ENCODE measurements around the gene NUP133. TPM values are rescaled to one million over a fixed set of nuclear protein-coding genes. Genes with fewer than 3 reads are reported as not detected.
A peak's percentile ranks its signal among the peaks of the same experiment; 100 is the strongest.
"Not testable (repeated sequence)": the region's sequence is repeated elsewhere in the genome, so short reads cannot be mapped to it uniquely, and the experiment has no call there.

The NUP133 gene
- total RNA-seq, 1 experiment from 2014 or later, result 67.8 TPM

GRCh38 chr1:229420765-229421164, 87.4 kb downstream of the NUP133 start:
- ATAC-seq (no peak), DNase-seq (ENCODE audit: low spot score) (no peak)
- H3K27me3 Mint-ChIP-seq (ENCODE audit: low read depth), result peaks cover 13% of the 10 kb centered on the region
- peaks cover 13% of the 10 kb centered on the region for H3K9me3 Mint-ChIP-seq
- no peak overlapping the region for H3K4me3 Mint-ChIP-seq
- ChIA-PET POLR2A (no interaction called here), CTCF (interaction anchor here (0.7 to 2.5 kb wide), 5 partner anchors 10 to 162 kb away, joined by 3 to 7 read pairs (median 5); no protein-coding TSS in a partner anchor)
- H3K27ac Mint-ChIP-seq, result no peak overlapping the region
- H3K4me1 Mint-ChIP-seq, result 0 out of 2 replicates have a peak, but pooled peaks cover 3% of the 10 kb centered on the region
- TF ChIP-seq JAZF1 (CRISPR knock-in tag; IDR thresholded peaks at IDR 0.05), result no peak
- TF ChIP-seq GABPB1 (CRISPR knock-in tag; IDR thresholded peaks at IDR 0.05), result peak; percentile 30; the same call in 1 of the 2 replicates
- peaks cover 10% of the 10 kb centered on the region for H3K36me3 Mint-ChIP-seq

GRCh38 chr1:229420224-229420623, 87.9 kb downstream of the NUP133 start:
- TF ChIP-seq OVOL2 (CRISPR knock-in tag; IDR thresholded peaks at IDR 0.05; ENCODE audit: borderline replicate concordance), result no peak
- no peak for TF ChIP-seq MYBL2 (CRISPR knock-in tag; IDR thresholded peaks at IDR 0.05)
- TF ChIP-seq TCF7 (CRISPR knock-in tag; IDR thresholded peaks at IDR 0.05; ENCODE audit: low read depth), result no peak
- no peak for TF ChIP-seq STAT6 (CRISPR knock-in tag; conservative IDR thresholded peaks at IDR 0.05; ENCODE audit: low read depth)
- TF ChIP-seq USF1 (CRISPR knock-in tag; IDR thresholded peaks at IDR 0.05), result no peak
- TF ChIP-seq TP53 (CRISPR knock-in tag; IDR thresholded peaks at IDR 0.05), result no peak
- TF ChIP-seq E2F4 (CRISPR knock-in tag; IDR thresholded peaks at IDR 0.05; ENCODE audit: borderline replicate concordance, low read depth), result no peak
- POLR2A ChIA-PET, result no interaction called here
- peaks cover 10% of the 10 kb centered on the region for H3K27me3 Mint-ChIP-seq (ENCODE audit: low read depth)
- ATAC-seq (no peak), DNase-seq (ENCODE audit: low spot score) (no peak)
- H3K9me3 Mint-ChIP-seq, result peaks cover 13% of the 10 kb centered on the region
- 0 out of 2 replicates have a peak, but pooled peaks cover 3% of the 10 kb centered on the region for H3K4me1 Mint-ChIP-seq
- no peak overlapping the region for H3K4me3 Mint-ChIP-seq
- CTCF ChIA-PET, result interaction anchor here (0.7 to 2.5 kb wide), 5 partner anchors 9 to 161 kb away, joined by 3 to 7 read pairs (median 5); no protein-coding TSS in a partner anchor
- peaks cover 10% of the 10 kb centered on the region for H3K36me3 Mint-ChIP-seq
- H3K27ac Mint-ChIP-seq, result no peak overlapping the region

GRCh38 chr1:229418586-229418985, 89.6 kb downstream of the NUP133 start:
- CTCF ChIA-PET; DNase-seq (ENCODE audit: low spot score); POLR2A ChIA-PET; H3K9me3 Mint-ChIP-seq; H3K36me3 Mint-ChIP-seq; H3K4me1 Mint-ChIP-seq; H3K27me3 Mint-ChIP-seq (ENCODE audit: low read depth); H3K27ac Mint-ChIP-seq; H3K4me3 Mint-ChIP-seq: not testable (repeated sequence)
- ATAC-seq, result peak; percentile 56

- not testable (repeated sequence) for H3K36me3 Mint-ChIP-seq
These were observed 95.3 kb downstream of the NUP133 start for GRCh38 chr1:229412810-229413209.

GRCh38 chr1:229412056-229412455, 96.1 kb downstream of the NUP133 start:
- DNase-seq (ENCODE audit: low spot score), result no peak
- peaks cover 32% of the 10 kb centered on the region for H3K4me1 Mint-ChIP-seq
- H3K4me3 Mint-ChIP-seq, result no peak overlapping the region
- no peak overlapping the region for H3K27ac Mint-ChIP-seq
- no peak for ATAC-seq
- CTCF ChIA-PET, result interaction anchor here (0.9 kb wide), 1 partner anchor 69 kb away, joined by 3 read pairs; no protein-coding TSS in a partner anchor
- 0 out of 2 replicates have a peak, but pooled peaks have one; percentile 27 for TF ChIP-seq MAX (CRISPR knock-in tag; IDR thresholded peaks at IDR 0.05)
- no peak for TF ChIP-seq OVOL2 (CRISPR knock-in tag; IDR thresholded peaks at IDR 0.05; ENCODE audit: borderline replicate concordance)
- TF ChIP-seq ELF4 (CRISPR knock-in tag; IDR thresholded peaks at IDR 0.05; ENCODE audit: low read depth), result no peak
- TF ChIP-seq ZNF121 (CRISPR knock-in tag; IDR thresholded peaks at IDR 0.05), result 0 out of 2 replicates have a peak, but pooled peaks have one; percentile 19
- peaks cover 58% of the 10 kb centered on the region for H3K27me3 Mint-ChIP-seq (ENCODE audit: low read depth)
- H3K36me3 Mint-ChIP-seq, result no peaks in the 10 kb centered on the region
- H3K9me3 Mint-ChIP-seq, result no peaks in the 10 kb centered on the region
- POLR2A ChIA-PET, result no interaction called here

More at GRCh38 chr1:229412810-229413209, 95.3 kb downstream of the NUP133 start:
- H3K4me3 Mint-ChIP-seq; CTCF ChIA-PET; POLR2A ChIA-PET; ATAC-seq; H3K9me3 Mint-ChIP-seq; DNase-seq (ENCODE audit: low spot score); H3K27ac Mint-ChIP-seq: not testable (repeated sequence)
- H3K27me3 Mint-ChIP-seq (ENCODE audit: low read depth), result peaks cover 50% of the 10 kb centered on the region
- peaks cover 30% of the 10 kb centered on the region for H3K4me1 Mint-ChIP-seq
